IMR-90 (cell line): Measurements from ENCODE around the gene NDUFS2.

Experiments
- BHLHE40 ChIP-seq: fragments of 150-350 bp; IDR thresholded peaks from 2 replicates; pipeline ENCODE4 v1.6.1; 2016; ENCODE audit warnings: mild to moderate bottlenecking, low read depth, low read length
- CEBPB ChIP-seq: IDR thresholded peaks from 2 replicates; pipeline ENCODE4 v1.6.1; 2012; ENCODE audit warnings: low read depth, low read length, improper control_type of control experiment
- CHD1 ChIP-seq: IDR thresholded peaks from 2 replicates; pipeline ENCODE4 v1.6.1; 2012; ENCODE audit warnings: low read depth, low read length, improper control_type of control experiment
- FOS ChIP-seq: fragments of 150-350 bp; IDR thresholded peaks from 2 replicates; pipeline ENCODE4 v1.6.1; 2016; ENCODE audit warnings: low read depth, low read length
- MAZ ChIP-seq: IDR thresholded peaks from 2 replicates; pipeline ENCODE4 v1.6.1; 2012; ENCODE audit warnings: low read depth, mild to moderate bottlenecking, low read length, improper control_type of control experiment, moderate library complexity, borderline replicate concordance
- MXI1 ChIP-seq: IDR thresholded peaks from 2 replicates; pipeline ENCODE4 v1.6.1; 2012; ENCODE audit warnings: low read depth, mild to moderate bottlenecking, low read length, moderate library complexity, borderline replicate concordance
- POLR2A ChIP-seq: IDR thresholded peaks from 2 replicates; pipeline ENCODE4 v1.6.1; 2012; ENCODE audit warnings: mild to moderate bottlenecking, low read depth, low read length
- RAD21 ChIP-seq: IDR thresholded peaks from 2 replicates; pipeline ENCODE4 v1.6.1; 2012; ENCODE audit warnings: low read length, improper control_type of control experiment
- RCOR1 ChIP-seq: IDR thresholded peaks from 2 replicates; pipeline ENCODE4 v1.6.1; 2012; ENCODE audit warnings: mild to moderate bottlenecking, low read length, improper control_type of control experiment; ENCODE audit not compliant: insufficient replicate concordance
- SMC3 ChIP-seq: fragments of 150-350 bp; IDR thresholded peaks from 2 replicates; pipeline ENCODE4 v1.6.1; 2016; ENCODE audit warnings: low read depth, mild to moderate bottlenecking, antibody characterized with exemption, low read length, moderate library complexity
- USF2 ChIP-seq: fragments of 150-350 bp; IDR thresholded peaks from 2 replicates; pipeline ENCODE4 v1.6.1; 2017; ENCODE audit warnings: mild to moderate bottlenecking, antibody characterized with exemption, low read length, low read depth
- TF ChIP-seq, protein P1 (sequence below): conservative IDR thresholded peaks from 2 replicates; pipeline ENCODE4 v1.5.1; 2012; ENCODE audit warnings: mild to moderate bottlenecking, low read depth, low read length, improper control_type of control experiment

- TF ChIP-seq FOS (no peak), BHLHE40 (no peak), USF2 (no peak), RAD21 (no peak), RCOR1 (no peak), MAZ (no peak), POLR2A (no peak), MXI1 (no peak), CEBPB (no peak), SMC3 (no peak), CHD1 (no peak)
- TF ChIP-seq, protein P1, sequence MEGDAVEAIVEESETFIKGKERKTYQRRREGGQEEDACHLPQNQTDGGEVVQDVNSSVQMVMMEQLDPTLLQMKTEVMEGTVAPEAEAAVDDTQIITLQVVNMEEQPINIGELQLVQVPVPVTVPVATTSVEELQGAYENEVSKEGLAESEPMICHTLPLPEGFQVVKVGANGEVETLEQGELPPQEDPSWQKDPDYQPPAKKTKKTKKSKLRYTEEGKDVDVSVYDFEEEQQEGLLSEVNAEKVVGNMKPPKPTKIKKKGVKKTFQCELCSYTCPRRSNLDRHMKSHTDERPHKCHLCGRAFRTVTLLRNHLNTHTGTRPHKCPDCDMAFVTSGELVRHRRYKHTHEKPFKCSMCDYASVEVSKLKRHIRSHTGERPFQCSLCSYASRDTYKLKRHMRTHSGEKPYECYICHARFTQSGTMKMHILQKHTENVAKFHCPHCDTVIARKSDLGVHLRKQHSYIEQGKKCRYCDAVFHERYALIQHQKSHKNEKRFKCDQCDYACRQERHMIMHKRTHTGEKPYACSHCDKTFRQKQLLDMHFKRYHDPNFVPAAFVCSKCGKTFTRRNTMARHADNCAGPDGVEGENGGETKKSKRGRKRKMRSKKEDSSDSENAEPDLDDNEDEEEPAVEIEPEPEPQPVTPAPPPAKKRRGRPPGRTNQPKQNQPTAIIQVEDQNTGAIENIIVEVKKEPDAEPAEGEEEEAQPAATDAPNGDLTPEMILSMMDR, result no peak
Measured at GRCh38 chr1:161185282-161185682, 16.9 kb upstream of the NDUFS2 start.
